Measurements from ENCODE around the gene HSF4.
A peak's percentile ranks its signal among the peaks of the same experiment; 100 is the strongest.

HSF4 gene

DNA sequence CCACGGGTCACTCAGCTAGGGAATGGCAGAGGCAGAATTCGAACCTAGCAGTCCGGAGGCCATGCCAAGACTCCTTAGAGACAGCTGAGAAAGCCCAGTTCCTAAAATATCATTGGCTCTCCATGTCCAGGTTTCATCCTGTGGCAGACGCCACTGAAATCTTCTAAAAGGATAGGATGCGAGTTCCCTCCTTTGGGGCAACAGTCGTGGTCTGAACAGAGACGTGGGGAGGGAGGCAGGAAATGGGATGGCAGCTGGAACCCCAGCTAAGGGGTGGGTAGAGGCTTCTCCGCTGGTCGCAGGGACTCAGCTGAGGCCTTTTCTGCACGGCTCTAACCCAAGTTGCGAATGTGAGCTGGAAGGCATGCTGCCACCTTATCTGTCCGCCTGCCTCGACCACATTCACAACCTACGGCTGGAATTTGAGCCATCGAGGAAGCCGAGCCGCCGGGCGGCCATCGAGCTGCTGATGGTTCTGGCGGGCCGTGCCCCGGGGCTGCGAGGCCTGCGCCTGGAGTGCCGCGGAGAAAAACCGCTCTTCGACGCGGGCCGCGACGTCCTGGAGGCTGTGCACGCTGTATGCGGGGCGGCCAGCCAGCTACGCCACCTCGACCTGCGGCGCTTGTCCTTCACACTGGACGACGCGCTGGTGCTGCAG lies 1.9 kb upstream of the HSF4 start:
- TF ChIP-seq, protein P1, sequence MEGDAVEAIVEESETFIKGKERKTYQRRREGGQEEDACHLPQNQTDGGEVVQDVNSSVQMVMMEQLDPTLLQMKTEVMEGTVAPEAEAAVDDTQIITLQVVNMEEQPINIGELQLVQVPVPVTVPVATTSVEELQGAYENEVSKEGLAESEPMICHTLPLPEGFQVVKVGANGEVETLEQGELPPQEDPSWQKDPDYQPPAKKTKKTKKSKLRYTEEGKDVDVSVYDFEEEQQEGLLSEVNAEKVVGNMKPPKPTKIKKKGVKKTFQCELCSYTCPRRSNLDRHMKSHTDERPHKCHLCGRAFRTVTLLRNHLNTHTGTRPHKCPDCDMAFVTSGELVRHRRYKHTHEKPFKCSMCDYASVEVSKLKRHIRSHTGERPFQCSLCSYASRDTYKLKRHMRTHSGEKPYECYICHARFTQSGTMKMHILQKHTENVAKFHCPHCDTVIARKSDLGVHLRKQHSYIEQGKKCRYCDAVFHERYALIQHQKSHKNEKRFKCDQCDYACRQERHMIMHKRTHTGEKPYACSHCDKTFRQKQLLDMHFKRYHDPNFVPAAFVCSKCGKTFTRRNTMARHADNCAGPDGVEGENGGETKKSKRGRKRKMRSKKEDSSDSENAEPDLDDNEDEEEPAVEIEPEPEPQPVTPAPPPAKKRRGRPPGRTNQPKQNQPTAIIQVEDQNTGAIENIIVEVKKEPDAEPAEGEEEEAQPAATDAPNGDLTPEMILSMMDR (IDR thresholded peaks at IDR 0.05; ENCODE audit: low read depth, low read length, missing control alignments) = no peak
- no peak overlapping the region; the same call in 1 of the 2 replicates for H3K4me3 ChIP-seq (ENCODE audit: low read depth, low read length)
- DNase-seq (ENCODE audit: low read depth) = no peak

- no peak for DNase-seq (ENCODE audit: low read depth)
Measured at GRCh38 chr16:67163164-67163998, 1.2 kb upstream of the HSF4 start.

DNA sequence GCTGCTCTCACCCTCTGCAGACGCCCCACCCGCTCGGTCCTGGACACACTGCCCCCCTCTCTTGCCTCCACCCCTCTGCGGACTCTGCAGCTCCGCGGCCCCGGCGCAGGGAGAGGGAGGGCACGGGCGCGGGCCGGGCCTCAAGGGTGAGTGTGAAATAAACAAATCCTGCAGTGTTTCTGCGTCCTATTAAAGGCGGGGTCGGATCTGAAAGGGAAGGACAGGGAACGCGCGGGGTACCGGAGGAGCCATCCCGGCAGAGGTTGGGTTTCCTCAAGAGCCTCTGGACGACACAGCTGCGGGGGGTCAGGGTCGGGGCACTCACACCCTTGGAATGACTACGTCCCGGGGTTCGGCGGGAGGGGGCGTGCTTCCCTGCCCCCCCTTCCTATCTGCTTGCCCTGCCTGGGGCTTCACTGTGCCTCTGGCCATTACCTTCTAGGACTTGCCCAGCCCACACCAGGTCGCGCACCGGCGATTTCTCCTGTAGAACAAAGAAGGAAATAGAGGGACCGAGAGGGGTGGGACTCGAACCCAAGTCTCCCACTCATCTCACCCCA lies 466 bp upstream of the HSF4 start:
- peak overlapping the region; percentile 42; the same call in 1 of the 2 replicates for H3K4me3 ChIP-seq (ENCODE audit: low read depth, low read length)
- DNase-seq (ENCODE audit: low read depth) = no peak
- TF ChIP-seq, protein P1 (IDR thresholded peaks at IDR 0.05; ENCODE audit: low read depth, low read length, missing control alignments) = no peak

More at GRCh38 chr16:67163164-67163998, 1.2 kb upstream of the HSF4 start:
- TF ChIP-seq, protein P1 (IDR thresholded peaks at IDR 0.05; ENCODE audit: low read depth, low read length, missing control alignments) = no peak
- H3K4me3 ChIP-seq (ENCODE audit: low read depth, low read length) = peak overlapping the region; percentile 42

DNA sequence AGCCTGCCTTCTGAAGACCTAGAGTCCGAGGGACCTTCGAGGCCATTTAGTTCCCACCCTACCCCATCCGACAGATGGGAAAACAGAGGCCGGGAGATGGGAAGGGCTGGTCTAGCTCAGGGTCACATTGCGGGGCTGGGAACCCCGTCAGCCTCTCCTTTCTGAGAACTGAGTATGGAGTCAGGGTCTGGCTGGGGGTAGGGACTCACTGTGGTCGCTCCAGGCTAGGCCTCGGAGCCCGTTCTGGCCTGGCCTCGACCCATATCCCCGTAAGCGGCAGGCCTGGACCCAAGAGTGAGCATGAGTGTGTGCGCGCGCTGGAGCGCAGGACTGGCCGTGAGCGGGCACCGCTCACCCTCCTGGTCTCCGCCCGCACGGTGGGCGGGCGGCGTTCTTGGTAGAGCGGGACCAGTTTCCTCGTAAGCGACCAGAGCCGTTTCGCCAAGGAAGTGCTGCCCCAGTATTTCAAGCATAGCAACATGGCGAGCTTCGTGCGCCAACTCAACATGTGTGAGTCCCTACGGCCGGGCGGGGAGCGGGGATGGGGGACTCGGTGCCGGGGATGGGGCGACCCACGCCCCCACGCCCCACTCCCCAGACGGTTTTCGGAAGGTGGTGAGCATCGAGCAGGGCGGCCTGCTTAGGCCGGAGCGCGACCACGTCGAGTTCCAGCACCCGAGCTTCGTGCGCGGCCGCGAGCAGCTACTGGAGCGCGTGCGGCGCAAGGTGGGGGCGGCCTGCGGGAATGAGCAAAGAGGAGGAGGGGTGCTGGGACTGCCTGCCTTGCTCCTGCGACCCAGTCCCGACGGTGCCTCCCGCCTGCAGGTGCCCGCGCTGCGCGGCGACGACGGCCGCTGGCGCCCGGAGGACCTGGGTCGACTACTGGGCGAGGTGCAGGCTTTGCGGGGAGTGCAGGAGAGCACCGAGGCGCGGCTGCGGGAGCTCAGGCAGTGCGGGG lies 855 bp downstream of the HSF4 start:
- DNase-seq (ENCODE audit: low read depth) = no peak
- TF ChIP-seq, protein P1 (IDR thresholded peaks at IDR 0.05; ENCODE audit: low read depth, low read length, missing control alignments) = no peak
- H3K4me3 ChIP-seq (ENCODE audit: low read depth, low read length) = no peak overlapping the region

- TF ChIP-seq, protein P1 (IDR thresholded peaks at IDR 0.05; ENCODE audit: low read depth, low read length, missing control alignments) = no peak
- DNase-seq (ENCODE audit: low read depth) = no peak
- H3K4me3 ChIP-seq (ENCODE audit: low read depth, low read length) = no peak overlapping the region
Measured at GRCh38 chr16:67166110-67166547, 1.6 kb downstream of the HSF4 start.

GRCh38 chr16:67166598-67167168 lies 2.1 kb downstream of the HSF4 start:
- TF ChIP-seq, protein P1 (IDR thresholded peaks at IDR 0.05; ENCODE audit: low read depth, low read length, missing control alignments) = no peak
- no peak for DNase-seq (ENCODE audit: low read depth)
- H3K4me3 ChIP-seq (ENCODE audit: low read depth, low read length) = no peak overlapping the region

Data from GM12864 (cell line).